Neural cell (in vitro differentiated cells): ENCODE data around the gene SH3TC1.

Experiments used
- EZH2 ChIP-seq: fragments of 200-600, 300-800 bp; shearing (Covaris generic), sonication (generic); IDR thresholded peaks from 2 replicates; pipeline ENCODE4 v1.6.1; 2014; ENCODE audit warnings: antibody characterized with exemption, low read length, borderline replicate concordance, mild to moderate bottlenecking; ENCODE audit not compliant: insufficient read depth, poor library complexity, severe bottlenecking
- POLR2AphosphoS5 ChIP-seq: IDR thresholded peaks from 2 replicates; pipeline ENCODE4 v1.6.1; 2012
- TAF1 ChIP-seq: IDR thresholded peaks from 2 replicates; pipeline ENCODE4 v1.6.1; 2012; ENCODE audit warnings: low read depth
- TF ChIP-seq, protein P1 (sequence below): fragments of 450-650 bp; IDR thresholded peaks from 2 replicates; pipeline ENCODE4 v1.5.1; 2014; ENCODE audit warnings: antibody characterized with exemption, mild to moderate bottlenecking, moderate library complexity; ENCODE audit not compliant: poor library complexity, severe bottlenecking

DNA sequence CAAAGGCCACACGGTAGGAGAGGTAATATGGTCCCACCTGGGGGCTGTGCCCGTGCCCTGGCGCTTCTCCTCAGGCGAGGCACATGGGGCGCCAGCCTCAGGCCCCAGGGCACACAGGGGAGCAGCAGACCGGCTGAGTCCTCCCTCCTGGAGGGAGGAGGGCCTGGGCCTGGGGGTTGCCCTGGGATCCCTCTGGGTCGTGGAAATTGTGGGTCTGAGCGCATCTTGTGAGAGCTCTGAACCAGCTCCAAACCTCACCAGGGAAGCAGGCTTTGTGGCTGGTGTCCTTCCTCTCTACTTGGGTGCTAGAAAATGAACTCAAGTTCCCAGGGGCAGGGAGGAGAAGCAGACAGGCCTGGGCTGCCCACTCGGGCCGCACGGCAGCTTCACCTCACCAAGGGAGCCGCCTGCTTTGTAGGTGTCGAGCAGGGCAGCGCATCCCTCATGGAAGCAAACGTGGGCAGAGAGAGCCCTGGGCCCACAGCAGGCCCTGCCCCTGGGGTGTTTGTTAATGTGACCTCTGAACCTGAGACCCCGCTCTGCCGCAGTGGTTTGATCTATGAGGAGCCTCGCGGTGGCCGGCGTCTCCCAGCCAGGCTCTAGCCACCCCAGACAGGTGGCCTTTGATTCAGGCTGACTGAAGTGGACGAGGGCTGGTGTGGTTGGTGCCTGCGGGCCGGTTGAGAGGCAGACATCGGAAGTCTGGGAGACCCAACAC, 81.2 kb downstream of the SH3TC1 start:
- TF ChIP-seq, protein P1, sequence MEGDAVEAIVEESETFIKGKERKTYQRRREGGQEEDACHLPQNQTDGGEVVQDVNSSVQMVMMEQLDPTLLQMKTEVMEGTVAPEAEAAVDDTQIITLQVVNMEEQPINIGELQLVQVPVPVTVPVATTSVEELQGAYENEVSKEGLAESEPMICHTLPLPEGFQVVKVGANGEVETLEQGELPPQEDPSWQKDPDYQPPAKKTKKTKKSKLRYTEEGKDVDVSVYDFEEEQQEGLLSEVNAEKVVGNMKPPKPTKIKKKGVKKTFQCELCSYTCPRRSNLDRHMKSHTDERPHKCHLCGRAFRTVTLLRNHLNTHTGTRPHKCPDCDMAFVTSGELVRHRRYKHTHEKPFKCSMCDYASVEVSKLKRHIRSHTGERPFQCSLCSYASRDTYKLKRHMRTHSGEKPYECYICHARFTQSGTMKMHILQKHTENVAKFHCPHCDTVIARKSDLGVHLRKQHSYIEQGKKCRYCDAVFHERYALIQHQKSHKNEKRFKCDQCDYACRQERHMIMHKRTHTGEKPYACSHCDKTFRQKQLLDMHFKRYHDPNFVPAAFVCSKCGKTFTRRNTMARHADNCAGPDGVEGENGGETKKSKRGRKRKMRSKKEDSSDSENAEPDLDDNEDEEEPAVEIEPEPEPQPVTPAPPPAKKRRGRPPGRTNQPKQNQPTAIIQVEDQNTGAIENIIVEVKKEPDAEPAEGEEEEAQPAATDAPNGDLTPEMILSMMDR: no peak
- no peak for TF ChIP-seq POLR2AphosphoS5
- TF ChIP-seq TAF1: no peak
- no peak for TF ChIP-seq EZH2
